PFSK-1 (cell line): ENCODE measurements around the gene TTC4.

Source experiments
- FOXP2 ChIP-seq: optimal IDR thresholded peaks from 2 replicates; pipeline ENCODE3; 2011; ENCODE audit warnings: borderline replicate concordance, control low read depth, inconsistent platforms; ENCODE audit not compliant: insufficient read depth; ENCODE audit errors: extremely low read length, extremely low read depth
- POLR2AphosphoS5 ChIP-seq: IDR thresholded peaks from 2 replicates; pipeline ENCODE4 v1.6.1; 2012; ENCODE audit warnings: low read depth, mild to moderate bottlenecking, control low read depth, low read length, moderate library complexity
- SIN3A ChIP-seq: IDR thresholded peaks from 2 replicates; pipeline ENCODE4 v1.6.1; 2012; ENCODE audit warnings: mild to moderate bottlenecking, low read length, moderate library complexity, borderline replicate concordance; ENCODE audit not compliant: insufficient read depth
- TAF1 ChIP-seq: IDR thresholded peaks from 2 replicates; pipeline ENCODE4 v1.6.1; 2012; ENCODE audit warnings: low read length, control low read depth, borderline replicate concordance; ENCODE audit not compliant: insufficient read depth
- TF ChIP-seq, protein P1 (sequence below), 2 experiments: IDR thresholded peaks; 2 replicates each; pipeline versions ENCODE4 v1.6.1 to v1.8.0; 2011 to 2012; ENCODE audit warnings: low read depth in 2 of 2, low read length in 2 of 2, control low read depth in 1 of 2, inconsistent platforms in 1 of 2, mild to moderate bottlenecking in 1 of 2, moderate library complexity in 1 of 2; ENCODE audit not compliant: insufficient read depth in 1 of 2

Gene TTC4

DNA sequence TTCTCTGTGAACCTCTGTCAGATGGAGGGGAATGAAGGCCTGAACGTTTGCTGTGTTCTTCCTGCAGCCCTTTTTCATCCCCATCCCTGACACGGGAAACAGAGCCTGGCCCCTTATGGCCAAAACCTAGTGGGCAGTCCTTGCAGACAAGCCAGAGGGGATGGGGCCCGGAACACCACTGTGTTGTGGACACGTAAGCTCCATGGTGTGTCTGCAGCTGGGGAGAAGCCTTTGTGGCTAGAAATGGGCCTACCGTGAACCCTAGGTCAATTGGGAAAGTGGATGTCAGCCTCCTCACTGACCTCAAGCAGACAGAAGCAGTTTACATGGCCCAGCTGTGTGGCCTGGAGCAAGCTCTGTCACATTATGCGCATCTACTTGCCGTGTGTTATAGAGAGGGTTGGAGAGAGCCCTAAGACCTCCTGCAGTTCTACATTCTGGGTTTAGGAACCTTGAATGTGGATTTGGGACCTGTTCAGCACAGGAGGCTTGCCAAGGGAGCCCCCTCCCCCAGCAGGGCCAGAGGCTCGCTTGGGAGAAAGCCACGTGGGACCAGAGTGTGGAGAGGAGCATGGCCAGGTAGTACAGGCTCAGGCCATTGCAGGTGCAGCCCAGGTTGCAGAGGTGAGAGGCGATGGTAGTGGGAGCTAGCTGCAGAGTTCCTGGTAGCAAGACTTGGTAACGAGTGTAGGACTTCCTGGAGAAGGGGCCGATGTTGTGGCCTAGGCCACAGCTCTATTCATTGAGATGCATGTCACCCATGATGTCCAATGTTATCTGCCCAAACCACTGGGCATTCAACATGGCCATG is 28.0 kb downstream of the TTC4 start:
- TF ChIP-seq FOXP2 (no peak), SIN3A (no peak), POLR2AphosphoS5 (no peak), TAF1 (no peak)
- TF ChIP-seq, protein P1, sequence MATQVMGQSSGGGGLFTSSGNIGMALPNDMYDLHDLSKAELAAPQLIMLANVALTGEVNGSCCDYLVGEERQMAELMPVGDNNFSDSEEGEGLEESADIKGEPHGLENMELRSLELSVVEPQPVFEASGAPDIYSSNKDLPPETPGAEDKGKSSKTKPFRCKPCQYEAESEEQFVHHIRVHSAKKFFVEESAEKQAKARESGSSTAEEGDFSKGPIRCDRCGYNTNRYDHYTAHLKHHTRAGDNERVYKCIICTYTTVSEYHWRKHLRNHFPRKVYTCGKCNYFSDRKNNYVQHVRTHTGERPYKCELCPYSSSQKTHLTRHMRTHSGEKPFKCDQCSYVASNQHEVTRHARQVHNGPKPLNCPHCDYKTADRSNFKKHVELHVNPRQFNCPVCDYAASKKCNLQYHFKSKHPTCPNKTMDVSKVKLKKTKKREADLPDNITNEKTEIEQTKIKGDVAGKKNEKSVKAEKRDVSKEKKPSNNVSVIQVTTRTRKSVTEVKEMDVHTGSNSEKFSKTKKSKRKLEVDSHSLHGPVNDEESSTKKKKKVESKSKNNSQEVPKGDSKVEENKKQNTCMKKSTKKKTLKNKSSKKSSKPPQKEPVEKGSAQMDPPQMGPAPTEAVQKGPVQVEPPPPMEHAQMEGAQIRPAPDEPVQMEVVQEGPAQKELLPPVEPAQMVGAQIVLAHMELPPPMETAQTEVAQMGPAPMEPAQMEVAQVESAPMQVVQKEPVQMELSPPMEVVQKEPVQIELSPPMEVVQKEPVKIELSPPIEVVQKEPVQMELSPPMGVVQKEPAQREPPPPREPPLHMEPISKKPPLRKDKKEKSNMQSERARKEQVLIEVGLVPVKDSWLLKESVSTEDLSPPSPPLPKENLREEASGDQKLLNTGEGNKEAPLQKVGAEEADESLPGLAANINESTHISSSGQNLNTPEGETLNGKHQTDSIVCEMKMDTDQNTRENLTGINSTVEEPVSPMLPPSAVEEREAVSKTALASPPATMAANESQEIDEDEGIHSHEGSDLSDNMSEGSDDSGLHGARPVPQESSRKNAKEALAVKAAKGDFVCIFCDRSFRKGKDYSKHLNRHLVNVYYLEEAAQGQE (IDR thresholded peaks at IDR 0.05; ENCODE audit: insufficient read depth in 1 of 2, low read depth in 2 of 2, low read length in 2 of 2), result no peak

DNA sequence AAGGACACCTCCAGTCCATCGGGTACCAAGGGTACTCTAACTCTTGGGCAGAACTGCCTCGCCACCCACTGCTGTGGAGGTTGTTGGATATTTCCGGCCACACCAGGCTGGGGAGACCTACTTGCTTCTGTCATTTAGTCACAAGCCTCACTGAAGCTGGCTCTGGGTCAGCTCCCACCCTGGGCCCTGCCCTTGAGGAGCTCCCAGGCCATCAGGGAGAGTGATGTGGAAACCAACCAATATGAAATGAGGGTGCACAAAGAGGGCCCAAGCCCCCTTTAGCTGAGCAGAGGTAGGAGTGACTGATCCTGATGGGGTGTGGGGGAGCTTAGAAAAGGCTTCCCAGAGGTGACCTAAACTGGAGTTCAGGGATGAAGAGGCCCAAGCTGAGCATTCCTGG is 29.0 kb downstream of the TTC4 start:
- TF ChIP-seq, protein P1 (IDR thresholded peaks at IDR 0.05; ENCODE audit: insufficient read depth in 1 of 2, low read depth in 2 of 2, low read length in 2 of 2), result no peak
- TF ChIP-seq TAF1 (no peak), POLR2AphosphoS5 (no peak), SIN3A (no peak), FOXP2 (no peak)

DNA sequence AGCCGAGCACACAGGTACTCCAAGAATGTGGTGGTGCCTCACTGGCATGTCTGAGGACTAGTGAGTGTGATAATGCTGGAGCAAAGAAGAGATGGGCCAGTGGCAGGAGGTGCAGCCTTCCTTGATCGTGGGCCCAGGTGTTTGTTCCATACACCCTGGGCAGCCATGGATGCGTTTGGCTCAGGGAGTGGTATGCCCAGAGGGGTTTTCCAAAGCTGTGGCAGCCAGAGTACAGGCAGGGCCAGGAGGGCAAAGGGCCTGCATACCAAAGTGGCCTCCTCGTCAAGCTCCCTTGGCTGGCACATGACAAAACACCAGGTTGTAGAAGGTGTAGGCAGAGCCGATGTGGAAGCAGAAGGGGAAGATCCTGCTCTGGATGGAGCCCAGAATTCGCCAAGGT is 29.6 kb downstream of the TTC4 start:
- TF ChIP-seq SIN3A (no peak), POLR2AphosphoS5 (no peak), TAF1 (no peak), FOXP2 (no peak)
- TF ChIP-seq, protein P1 (IDR thresholded peaks at IDR 0.05; ENCODE audit: insufficient read depth in 1 of 2, low read depth in 2 of 2, low read length in 2 of 2), result no peak

DNA sequence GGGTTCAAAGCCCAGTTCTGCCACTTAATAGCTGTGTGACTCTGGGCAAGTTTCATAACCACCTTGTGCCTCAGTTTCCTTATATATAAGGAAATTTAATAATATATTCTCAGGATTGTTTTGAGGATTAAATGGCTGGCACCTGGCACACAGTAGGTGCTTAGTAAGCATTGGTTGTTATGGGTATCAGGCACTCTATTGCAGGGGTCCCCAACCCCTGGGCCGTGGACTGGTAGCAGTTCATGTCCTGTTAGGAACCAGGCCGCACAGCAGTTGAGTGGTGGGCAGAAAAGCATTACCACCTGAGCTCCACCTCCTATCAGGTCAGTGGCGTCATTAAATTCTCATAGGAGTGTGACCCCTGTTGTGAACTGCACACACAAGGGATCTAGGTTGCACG is 30.2 kb downstream of the TTC4 start:
- TF ChIP-seq POLR2AphosphoS5 (no peak), FOXP2 (no peak), SIN3A (no peak), TAF1 (no peak)
- TF ChIP-seq, protein P1 (IDR thresholded peaks at IDR 0.05; ENCODE audit: insufficient read depth in 1 of 2, low read depth in 2 of 2, low read length in 2 of 2), result no peak
